A549 treated with CpdA at 1 μM for 4 hours (cell line): ENCODE data around the gene HK3. TPM values are rescaled to one million over a fixed set of nuclear protein-coding genes. Genes with fewer than 3 reads are reported as not detected.

Experiments
- total RNA-seq: library from RNA; stranded (reverse); fragments of 200-300 nt; extraction: Qiagen RNA extraction; gene quantifications from 5 replicates; pipeline ENCODE4 v1.2.3, GENCODE V29; 2022; ENCODE audit warnings: low read depth

Gene HK3
- total RNA-seq = 0.08 to 0.11 TPM in 2 of 5 replicates, not detected in the others

GRCh38 chr5:176899296-176899891, at the start of gene HK3:
Gene HK3, minus strand, starts transcription at chr5:176899346. Its CDS starts 3,187 bp downstream, at chr5:176896159.

Other genes starting within 250 kb of the HK3 start
- gene UNC5A, start 88.8 kb downstream of the HK3 start, total RNA-seq = 0.22 to 0.39 TPM (median 0.30 TPM) in 5 replicates
- gene UIMC1, start 107.4 kb upstream of the HK3 start, total RNA-seq = 39.5 to 50.5 TPM (median 43.6 TPM) in 5 replicates
- 10.1 to 13.0 TPM (median 11.9 TPM) in 5 replicates for gene ZNF346, start 123.3 kb upstream of the HK3 start, total RNA-seq
- 18.9 to 25.5 TPM (median 23.5 TPM) in 5 replicates for gene FGFR4, start 187.6 kb upstream of the HK3 start, total RNA-seq
- gene NSD1, start 234.4 kb upstream of the HK3 start, total RNA-seq = 18.1 to 22.0 TPM (median 21.6 TPM) in 5 replicates